ENCODE data around the gene DOK4. TPM values are rescaled to one million over a fixed set of nuclear protein-coding genes. Genes with fewer than 3 reads are reported as not detected.

DOK4 gene
- total RNA-seq, 1 donor from 2014 or later = 0.73 TPM

DNA sequence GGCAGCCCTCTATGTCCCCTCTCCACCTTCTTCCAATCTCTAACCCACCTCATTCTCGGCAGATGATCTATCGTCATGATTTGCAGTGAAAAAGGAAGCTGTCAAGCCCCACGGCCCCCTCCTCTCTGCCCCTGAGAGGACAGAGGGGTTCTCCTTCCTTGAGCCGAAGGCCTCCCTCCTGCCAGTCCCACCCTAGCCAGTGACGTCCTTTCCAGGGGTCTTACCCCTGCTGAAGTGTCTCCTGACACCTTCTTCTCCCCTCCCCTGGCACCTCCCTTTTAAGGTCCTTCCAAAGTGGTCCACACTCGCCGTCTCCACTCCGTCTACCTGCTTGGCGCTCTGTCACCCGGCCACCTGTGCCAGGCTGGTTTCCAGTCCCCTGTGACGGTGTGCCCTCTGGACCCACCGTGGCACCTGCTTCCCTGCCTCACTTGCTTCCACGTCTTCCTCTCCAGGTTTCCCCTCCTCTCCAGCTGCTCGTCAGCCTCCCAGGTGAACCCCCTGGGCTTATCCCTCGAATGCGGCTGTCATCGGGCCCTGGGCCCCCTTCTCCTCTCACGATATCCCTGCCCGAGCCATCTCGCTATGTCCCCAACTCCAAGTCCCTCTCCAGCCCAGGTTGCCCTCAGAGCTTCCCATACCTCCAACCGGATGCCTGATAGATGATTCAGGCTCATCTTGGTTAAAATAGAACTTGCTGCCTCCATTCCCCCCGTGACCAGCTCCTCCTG is 44.4 kb upstream of the DOK4 start:
- no peak for DNase-seq

DNA sequence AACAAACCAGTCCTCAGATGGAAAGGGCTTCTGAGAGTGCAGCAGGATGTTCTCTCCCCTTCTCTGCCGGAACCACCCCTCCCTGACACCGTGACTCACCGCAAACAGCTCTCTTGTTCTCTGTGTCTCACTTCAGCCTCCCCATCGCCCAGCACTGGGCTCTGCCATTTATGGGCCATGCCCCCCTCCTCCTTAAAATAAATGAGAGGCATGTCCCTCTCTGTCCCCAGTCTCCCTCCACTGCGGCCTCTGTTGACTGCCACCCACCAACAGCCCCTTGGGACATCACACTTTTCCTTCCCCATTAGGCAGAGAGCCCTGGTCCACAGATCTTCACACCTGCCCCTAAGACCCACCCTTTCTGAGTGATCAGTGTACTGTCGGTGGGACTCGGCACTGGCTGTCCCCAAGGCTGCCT is 43.8 kb upstream of the DOK4 start:
- POLR2A ChIA-PET = interaction anchor here (0.9 to 1.9 kb wide), 4 partner anchors 12 to 46 kb away, joined by 4 to 16 read pairs (median 4); partner anchors contain the start of gene ADGRG5
- H3K4me1 Mint-ChIP-seq = peaks cover 69% of the 10 kb centered on the region
- no peaks in the 10 kb centered on the region for H3K27me3 Mint-ChIP-seq
- peak overlapping the region; percentile 67 for H3K4me3 Mint-ChIP-seq
- DNase-seq (no peak), ATAC-seq (ENCODE audit: low read depth) (peak; percentile 82)
- CTCF ChIA-PET = interaction anchor here (1.0 to 3.0 kb wide), 3 partner anchors 10 to 46 kb away, joined by 3 to 20 read pairs (median 3); partner anchors contain the start of gene ADGRG5
- H3K36me3 Mint-ChIP-seq (ENCODE audit: low read depth) = peaks cover 6% of the 10 kb centered on the region
- intact Hi-C loops (cut with micrococcal nuclease) = loop anchor here (1.0 to 10.0 kb wide), 5 partner anchors 9 to 925 kb away; partner anchors contain the start of gene MT2A
- H3K27ac Mint-ChIP-seq = peak overlapping the region; percentile 86
- TF ChIP-seq, protein P1, sequence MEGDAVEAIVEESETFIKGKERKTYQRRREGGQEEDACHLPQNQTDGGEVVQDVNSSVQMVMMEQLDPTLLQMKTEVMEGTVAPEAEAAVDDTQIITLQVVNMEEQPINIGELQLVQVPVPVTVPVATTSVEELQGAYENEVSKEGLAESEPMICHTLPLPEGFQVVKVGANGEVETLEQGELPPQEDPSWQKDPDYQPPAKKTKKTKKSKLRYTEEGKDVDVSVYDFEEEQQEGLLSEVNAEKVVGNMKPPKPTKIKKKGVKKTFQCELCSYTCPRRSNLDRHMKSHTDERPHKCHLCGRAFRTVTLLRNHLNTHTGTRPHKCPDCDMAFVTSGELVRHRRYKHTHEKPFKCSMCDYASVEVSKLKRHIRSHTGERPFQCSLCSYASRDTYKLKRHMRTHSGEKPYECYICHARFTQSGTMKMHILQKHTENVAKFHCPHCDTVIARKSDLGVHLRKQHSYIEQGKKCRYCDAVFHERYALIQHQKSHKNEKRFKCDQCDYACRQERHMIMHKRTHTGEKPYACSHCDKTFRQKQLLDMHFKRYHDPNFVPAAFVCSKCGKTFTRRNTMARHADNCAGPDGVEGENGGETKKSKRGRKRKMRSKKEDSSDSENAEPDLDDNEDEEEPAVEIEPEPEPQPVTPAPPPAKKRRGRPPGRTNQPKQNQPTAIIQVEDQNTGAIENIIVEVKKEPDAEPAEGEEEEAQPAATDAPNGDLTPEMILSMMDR (IDR thresholded peaks at IDR 0.05) = no peak
- no peaks in the 10 kb centered on the region for H3K9me3 Mint-ChIP-seq

More for the DNA sequence above, 44.4 kb upstream of the DOK4 start:
- TF ChIP-seq, protein P1 (IDR thresholded peaks at IDR 0.05) = no peak
- ChIA-PET CTCF (interaction anchor here (1.0 to 3.0 kb wide), 3 partner anchors 11 to 45 kb away, joined by 3 to 20 read pairs (median 3); partner anchors contain the start of gene ADGRG5), POLR2A (interaction anchor here (0.9 to 1.9 kb wide), 5 partner anchors 8 to 45 kb away, joined by 3 to 16 read pairs (median 4); partner anchors contain the start of gene ADGRG5)
- no peak for ATAC-seq (ENCODE audit: low read depth)
- H3K27ac Mint-ChIP-seq = peak overlapping the region; percentile 86
- intact Hi-C loops (cut with micrococcal nuclease) = loop anchor here (1.0 to 10.0 kb wide), 5 partner anchors 9 to 926 kb away; partner anchors contain the start of gene MT2A
- no peaks in the 10 kb centered on the region for H3K9me3 Mint-ChIP-seq
- peaks cover 67% of the 10 kb centered on the region for H3K4me1 Mint-ChIP-seq
- peak overlapping the region; percentile 67 for H3K4me3 Mint-ChIP-seq
- H3K36me3 Mint-ChIP-seq (ENCODE audit: low read depth) = peaks cover 6% of the 10 kb centered on the region
- H3K27me3 Mint-ChIP-seq = no peaks in the 10 kb centered on the region

DNA sequence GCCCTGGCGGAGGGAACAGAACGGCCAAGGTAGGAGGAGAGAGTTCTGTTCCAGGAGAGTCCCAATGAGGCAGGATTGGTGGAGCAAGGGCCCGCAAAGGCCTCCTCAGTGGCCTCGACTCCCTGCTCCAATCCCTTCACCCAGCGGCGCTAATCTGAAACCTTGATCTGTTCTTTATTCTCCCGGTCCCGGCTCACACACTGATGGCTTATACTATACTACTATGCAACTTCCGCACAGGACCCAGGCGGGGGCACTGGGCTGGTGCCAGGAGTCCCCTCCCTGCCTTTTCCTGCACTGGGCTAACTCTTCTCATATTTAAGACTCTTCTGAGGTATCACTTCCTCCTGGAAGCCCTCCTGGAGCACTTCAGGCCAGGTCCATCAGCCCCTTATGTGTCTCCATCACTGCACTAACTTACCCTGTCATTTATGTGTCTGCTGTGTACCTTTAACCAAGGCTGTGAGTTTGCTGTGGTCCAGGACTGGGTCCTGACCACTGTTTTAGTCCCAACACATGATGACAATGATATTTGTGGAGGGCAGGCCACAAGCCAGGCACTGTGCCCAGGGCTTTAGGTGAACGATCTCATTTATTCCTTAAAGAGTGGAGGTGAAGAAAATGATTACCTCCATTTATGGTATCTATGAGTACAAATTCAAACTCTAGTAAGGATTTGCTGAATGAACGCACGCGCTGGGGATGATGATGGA is 43.3 kb upstream of the DOK4 start:
- peak overlapping the region; percentile 86 for H3K27ac Mint-ChIP-seq
- no peaks in the 10 kb centered on the region for H3K9me3 Mint-ChIP-seq
- DNase-seq (no peak), ATAC-seq (ENCODE audit: low read depth) (peak; percentile 2)
- H3K27me3 Mint-ChIP-seq = no peaks in the 10 kb centered on the region
- ChIA-PET POLR2A (interaction anchor here (0.9 to 1.9 kb wide), 4 partner anchors 13 to 47 kb away, joined by 4 to 16 read pairs (median 4); partner anchors contain the start of gene ADGRG5), CTCF (interaction anchor here (1.0 to 3.0 kb wide), 4 partner anchors 10 to 46 kb away, joined by 3 to 20 read pairs (median 6); partner anchors contain the start of gene ADGRG5)
- peaks cover 6% of the 10 kb centered on the region for H3K36me3 Mint-ChIP-seq (ENCODE audit: low read depth)
- TF ChIP-seq, protein P1 (IDR thresholded peaks at IDR 0.05) = no peak
- intact Hi-C loops (cut with micrococcal nuclease) = loop anchor here (1.0 to 10.0 kb wide), 5 partner anchors 10 to 925 kb away; partner anchors contain the start of gene MT2A
- peaks cover 70% of the 10 kb centered on the region for H3K4me1 Mint-ChIP-seq
- H3K4me3 Mint-ChIP-seq = peak overlapping the region; percentile 67

DNA sequence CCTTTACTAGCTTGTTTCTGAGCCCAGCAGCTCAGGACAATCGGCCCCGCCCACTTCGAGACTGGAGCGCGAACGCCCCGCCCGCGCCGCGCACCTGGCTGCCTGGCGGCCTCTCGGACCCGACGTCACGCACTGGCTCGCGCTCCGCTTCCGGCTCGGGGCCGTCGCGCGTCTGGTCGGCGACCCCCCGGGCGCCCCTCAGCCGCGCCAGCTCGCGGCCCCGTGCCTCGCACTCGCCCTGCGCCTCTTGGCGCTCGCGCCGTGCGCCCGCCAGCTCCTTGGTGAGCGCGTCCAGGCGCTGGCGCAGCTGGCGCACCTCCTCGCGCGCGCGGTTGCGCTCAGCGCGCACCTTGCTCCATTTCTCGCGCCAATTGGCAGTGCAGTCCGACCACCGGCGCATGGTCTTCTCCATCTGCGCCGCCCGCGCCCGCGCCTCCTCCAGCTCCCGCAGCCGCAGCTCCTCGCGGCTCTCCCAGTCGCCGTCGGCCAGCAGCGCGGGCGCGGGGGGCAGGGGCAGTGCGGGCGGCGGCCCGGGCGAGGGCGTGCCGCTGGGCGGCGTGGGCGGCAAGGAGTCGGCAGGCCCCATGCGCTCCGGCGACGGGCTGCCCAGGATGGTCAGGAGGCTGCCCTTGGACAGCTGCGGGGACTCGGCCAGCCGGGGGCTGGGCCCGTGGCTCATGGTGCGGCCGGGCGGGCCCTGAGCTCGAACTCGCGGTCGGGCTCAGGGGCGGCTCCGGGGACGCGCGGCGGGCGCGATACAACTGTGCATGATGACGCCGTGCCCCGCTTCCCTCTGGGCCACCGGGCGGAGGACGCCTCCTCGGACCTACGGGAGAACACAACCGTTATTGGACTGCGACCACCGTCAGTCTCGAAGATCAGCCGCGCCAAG is 42.5 kb upstream of the DOK4 start:
- TF ChIP-seq, protein P1 (IDR thresholded peaks at IDR 0.05) = no peak
- ATAC-seq (ENCODE audit: low read depth) = no peak
- ChIA-PET POLR2A (interaction anchor here (1.0 to 2.2 kb wide), 5 partner anchors 9 to 81 kb away, joined by 3 to 9 read pairs (median 5); partner anchors contain the start of genes ADGRG5, CIAPIN1, COQ9 and DOK4), CTCF (interaction anchor here (1.1 to 1.8 kb wide), 2 partner anchors 8 to 9 kb away, joined by 3 to 9 read pairs; partner anchors contain the start of gene CCDC102A)
- Mint-ChIP-seq H3K27ac (peak overlapping the region; percentile 86), H3K9me3 (no peaks in the 10 kb centered on the region), H3K27me3 (no peaks in the 10 kb centered on the region), H3K4me1 (peaks cover 69% of the 10 kb centered on the region), H3K36me3 (ENCODE audit: low read depth) (peaks cover 6% of the 10 kb centered on the region), H3K4me3 (peak overlapping the region; percentile 67)
- intact Hi-C loops (cut with micrococcal nuclease) = no loop called here
- no peak for DNase-seq

Data from activated B cell treated with CpG ODN at 0.5 μM for 24 hours (primary cell).